Neuronal stem cell (in vitro differentiated cells): ENCODE data around the gene RAP1GDS1. TPM values are rescaled to one million over a fixed set of nuclear protein-coding genes. Genes with fewer than 3 reads are reported as not detected.

Experiments used
- DNase-seq: peaks from one replicate; pipeline ENCODE4 v3.0.0-alpha.2; 2013; ENCODE audit warnings: low spot score
- H2AFZ ChIP-seq: one replicate; pipeline ENCODE4 v1.6.1; 2013; ENCODE audit warnings: mild to moderate bottlenecking, low read length, inconsistent platforms
- H2AK5ac ChIP-seq: 2 replicates; pipeline ENCODE4 v1.6.1; 2013; ENCODE audit warnings: low read depth, mild to moderate bottlenecking, inconsistent platforms, low read length, moderate library complexity, mixed read lengths
- H2BK120ac ChIP-seq: 2 replicates; pipeline ENCODE4 v1.6.1; 2013; ENCODE audit warnings: low read depth, mild to moderate bottlenecking, inconsistent platforms, low read length, moderate library complexity, mixed read lengths
- H2BK12ac ChIP-seq: one replicate; pipeline ENCODE4 v1.6.1; 2013; ENCODE audit warnings: low read length, inconsistent platforms
- H2BK15ac ChIP-seq: 2 replicates; pipeline ENCODE4 v1.6.1; 2013; ENCODE audit warnings: mild to moderate bottlenecking, low read length, inconsistent platforms, mixed read lengths
- H2BK5ac ChIP-seq: one replicate; pipeline ENCODE4 v1.6.1; 2013; ENCODE audit warnings: inconsistent platforms, mild to moderate bottlenecking, low read length, moderate library complexity
- H3K14ac ChIP-seq: one replicate; pipeline ENCODE4 v1.6.1; 2013; ENCODE audit warnings: low read length, inconsistent platforms
- H3K18ac ChIP-seq: 2 replicates; pipeline ENCODE4 v1.6.1; 2013; ENCODE audit warnings: low read length, inconsistent platforms
- H3K23ac ChIP-seq: 2 replicates; pipeline ENCODE4 v1.6.1; 2013; ENCODE audit warnings: low read depth, mild to moderate bottlenecking, mixed read lengths, low read length, inconsistent platforms; ENCODE audit not compliant: poor library complexity
- H3K27ac ChIP-seq: replicated peaks from 3 replicates; pipeline ENCODE4 v1.5.1; 2013; ENCODE audit warnings: low read length, inconsistent platforms
- H3K27me3 ChIP-seq, 3 experiments: 2 replicates each; pipeline ENCODE4 v1.6.1; 2013; ENCODE audit warnings: low read length in 3 of 3, mild to moderate bottlenecking in 2 of 3, inconsistent platforms in 1 of 3, low read depth in 1 of 3, mixed read lengths in 1 of 3, moderate library complexity in 1 of 3; ENCODE audit not compliant: control insufficient read depth in 3 of 3, insufficient read depth in 3 of 3
- H3K36me3 ChIP-seq, 2 donors: replicated peaks in 1 of 2; 2 replicates each; pipeline ENCODE4 v1.6.1; 2013; ENCODE audit warnings: low read length in 2 of 2; ENCODE audit not compliant: control insufficient read depth in 2 of 2, insufficient read depth in 2 of 2
- H3K4ac ChIP-seq: 2 replicates; pipeline ENCODE4 v1.6.1; 2013; ENCODE audit warnings: inconsistent platforms, mild to moderate bottlenecking, low read length, moderate library complexity
- H3K4me1 ChIP-seq, 2 donors: 1 replicate in 1 of 2; 2 replicates in 1 of 2; pipeline ENCODE4 v1.6.1; 2013; ENCODE audit warnings: low read length in 2 of 2, low read depth in 1 of 2; ENCODE audit not compliant: control insufficient read depth in 2 of 2, insufficient read depth in 1 of 2
- H3K4me2 ChIP-seq: one replicate; pipeline ENCODE4 v1.6.1; 2013; ENCODE audit warnings: mild to moderate bottlenecking, low read length, inconsistent platforms; ENCODE audit not compliant: insufficient read depth, poor library complexity, severe bottlenecking
- H3K4me3 ChIP-seq, 2 donors: 2 replicates each; pipeline ENCODE4 v1.5.1; 2013; ENCODE audit warnings: low read length in 2 of 2, mild to moderate bottlenecking in 2 of 2, inconsistent platforms in 1 of 2, moderate library complexity in 1 of 2
- H3K79me1 ChIP-seq: one replicate; pipeline ENCODE4 v1.6.1; 2013; ENCODE audit warnings: low read depth, mild to moderate bottlenecking, inconsistent platforms, low read length, moderate library complexity
- H3K9ac ChIP-seq: one replicate; pipeline ENCODE4 v1.6.1; 2013; ENCODE audit warnings: mild to moderate bottlenecking, low read depth, low read length, inconsistent platforms; ENCODE audit not compliant: poor library complexity
- H3K9me3 ChIP-seq, 2 donors: replicated peaks in 1 of 2; 2 replicates each; pipeline versions ENCODE3 to v1.6.1; 2013; ENCODE audit warnings: low read length in 2 of 2, mild to moderate bottlenecking in 2 of 2, inconsistent platforms in 1 of 2, low read depth in 1 of 2, mixed read lengths in 1 of 2, moderate library complexity in 1 of 2; ENCODE audit not compliant: control insufficient read depth in 2 of 2, insufficient read depth in 1 of 2
- H4K8ac ChIP-seq: one replicate; pipeline ENCODE4 v1.6.1; 2013; ENCODE audit warnings: low read depth, mild to moderate bottlenecking, inconsistent platforms, low read length, moderate library complexity
- H4K91ac ChIP-seq: one replicate; pipeline ENCODE4 v1.6.1; 2013; ENCODE audit warnings: low read length, low read depth, mild to moderate bottlenecking, inconsistent platforms; ENCODE audit not compliant: poor library complexity
- WGBS, 2 donors: extraction: QIAGEN DNeasy Blood & Tissue Kit; methylation state at CpG; one replicate each; pipeline ENCODE4 v1.1.7; 2013; ENCODE audit warnings: missing lambda C conversion rate in 2 of 2, mixed read lengths in 1 of 2; ENCODE audit not compliant: insufficient read length in 2 of 2, insufficient replicate concordance in 1 of 2; ENCODE audit errors: extremely low coverage in 2 of 2; 5-methylcytosine and 5-hydroxymethylcytosine counted together
- polyA plus RNA-seq, 2 experiments: library from polyadenylated mRNA; stranded (reverse); fragments of 200-250 nt; gene quantifications; one replicate each; pipeline ENCODE4 v1.2.3, GENCODE V29; 2013

The RAP1GDS1 gene
- polyA plus RNA-seq (2013, experiment 1 of 2): 18.5 TPM
- 17.8 TPM for polyA plus RNA-seq (2013, experiment 2 of 2)

- H3K27ac ChIP-seq: peak within 1 kb of the TSS; percentile 99
- H3K4me1 ChIP-seq: peaks cover 3 to 4% of the 10 kb centered on the region in 2 donors
- peak within 1 kb of the TSS; percentile 91 for H3K4me2 ChIP-seq
- H3K9ac ChIP-seq: peak within 1 kb of the TSS; percentile 91
- no CpG with 5 or more reads among the region's 84 CpGs for WGBS, 2 donors
- peak within 1 kb of the TSS; percentile 3 for H2AK5ac ChIP-seq
- H2BK15ac ChIP-seq: peak within 1 kb of the TSS; percentile 85
- no peaks in the 10 kb centered on the region for H3K9me3 ChIP-seq
- H3K79me1 ChIP-seq: no peaks in the 10 kb centered on the region
- peak within 1 kb of the TSS; percentile 73 for H2BK12ac ChIP-seq
- peak within 1 kb of the TSS; percentile 49 for H3K14ac ChIP-seq
- peak within 1 kb of the TSS; percentile 94 for H3K18ac ChIP-seq
- no peaks in the 10 kb centered on the region for H3K27me3 ChIP-seq
- peak within 1 kb of the TSS; percentile 38 for H4K91ac ChIP-seq
- peak; percentile 93 for DNase-seq
- no peaks in the 10 kb centered on the region for H3K36me3 ChIP-seq
- peak within 1 kb of the TSS; percentile 96 for H3K23ac ChIP-seq
- H3K4me3 ChIP-seq: peak within 1 kb of the TSS; percentile 87 to 100
- peak within 1 kb of the TSS; percentile 93 for H2BK5ac ChIP-seq
- peak within 1 kb of the TSS; percentile 72 for H2BK120ac ChIP-seq
- H3K4ac ChIP-seq: peak within 1 kb of the TSS; percentile 38
- peak within 1 kb of the TSS; percentile 29 for H4K8ac ChIP-seq
- H2AFZ ChIP-seq: peak within 1 kb of the TSS; percentile 97
Observed at GRCh38 chr4:98260579-98261404, at the start of gene RAP1GDS1. Gene RAP1GDS1, plus strand, starts transcription at chr4:98261384. Its CDS starts 182 bp downstream, at chr4:98261566.

- no peak overlapping the region for H3K4me2 ChIP-seq
- no peak overlapping the region for H3K9ac ChIP-seq
- DNase-seq: no peak
- no peaks in the 10 kb centered on the region for H3K79me1 ChIP-seq
- no peak overlapping the region for H3K4ac ChIP-seq
- no peaks in the 10 kb centered on the region for H3K4me1 ChIP-seq
- no peak overlapping the region for H3K14ac ChIP-seq
- H2BK15ac ChIP-seq: no peak overlapping the region
- WGBS, 2 donors: no CpG with 5 or more reads among the region's 2 CpGs
- no peaks in the 10 kb centered on the region for H3K27me3 ChIP-seq
- H2AFZ ChIP-seq: no peak overlapping the region
- no peaks in the 10 kb centered on the region for H3K9me3 ChIP-seq
- no peak overlapping the region for H3K18ac ChIP-seq
- H2BK12ac ChIP-seq: no peak overlapping the region
- H4K91ac ChIP-seq: no peak overlapping the region
- no peak overlapping the region for H2BK120ac ChIP-seq
- H3K23ac ChIP-seq: no peak overlapping the region
- no peak overlapping the region for H2AK5ac ChIP-seq
- no peaks in the 10 kb centered on the region for H3K36me3 ChIP-seq
- H4K8ac ChIP-seq: no peak overlapping the region
- no peak overlapping the region for H3K27ac ChIP-seq
- H3K4me3 ChIP-seq: no peak overlapping the region
- H2BK5ac ChIP-seq: no peak overlapping the region
Observed at GRCh38 chr4:98222306-98222705, 38.9 kb upstream of the RAP1GDS1 start.

- no peak overlapping the region for H3K4me2 ChIP-seq
- H3K23ac ChIP-seq: no peak overlapping the region
- H2AK5ac ChIP-seq: no peak overlapping the region
- no peaks in the 10 kb centered on the region for H3K4me1 ChIP-seq
- no peaks in the 10 kb centered on the region for H3K36me3 ChIP-seq
- no peaks in the 10 kb centered on the region for H3K9me3 ChIP-seq
- no peak overlapping the region for H3K4ac ChIP-seq
- no peak overlapping the region for H3K14ac ChIP-seq
- H4K91ac ChIP-seq: no peak overlapping the region
- no peaks in the 10 kb centered on the region for H3K27me3 ChIP-seq
- no peak overlapping the region for H2BK15ac ChIP-seq
- H3K18ac ChIP-seq: no peak overlapping the region
- no peak overlapping the region for H3K9ac ChIP-seq
- DNase-seq: no peak
- no peak overlapping the region for H2BK12ac ChIP-seq
- H3K4me3 ChIP-seq: no peak overlapping the region
- H3K27ac ChIP-seq: no peak overlapping the region
- no peak overlapping the region for H2BK120ac ChIP-seq
- no peak overlapping the region for H2AFZ ChIP-seq
- H2BK5ac ChIP-seq: no peak overlapping the region
- H4K8ac ChIP-seq: no peak overlapping the region
- no CpG with 5 or more reads among the region's 6 CpGs for WGBS, 2 donors
- no peaks in the 10 kb centered on the region for H3K79me1 ChIP-seq
Observed at GRCh38 chr4:98226396-98226795, 34.8 kb upstream of the RAP1GDS1 start.

- H2AFZ ChIP-seq: no peak overlapping the region
- H3K4me1 ChIP-seq: peaks cover 0 to under 1% of the 10 kb centered on the region in 2 donors
- no peak overlapping the region for H3K4me2 ChIP-seq
- H3K36me3 ChIP-seq: no peaks in the 10 kb centered on the region
- DNase-seq: no peak
- H2BK15ac ChIP-seq: no peak overlapping the region
- no peak overlapping the region for H3K18ac ChIP-seq
- WGBS, 2 donors: no CpG with 5 or more reads among the region's 3 CpGs
- no peak overlapping the region for H4K91ac ChIP-seq
- H3K9ac ChIP-seq: no peak overlapping the region
- no peaks in the 10 kb centered on the region for H3K79me1 ChIP-seq
- no peak overlapping the region for H3K27ac ChIP-seq
- H3K4me3 ChIP-seq: no peak overlapping the region
- no peaks in the 10 kb centered on the region for H3K27me3 ChIP-seq
- no peak overlapping the region for H4K8ac ChIP-seq
- H2BK120ac ChIP-seq: no peak overlapping the region
- no peak overlapping the region for H3K14ac ChIP-seq
- no peak overlapping the region for H2AK5ac ChIP-seq
- no peak overlapping the region for H2BK12ac ChIP-seq
- no peaks in the 10 kb centered on the region for H3K9me3 ChIP-seq
- no peak overlapping the region for H3K23ac ChIP-seq
- no peak overlapping the region for H3K4ac ChIP-seq
- H2BK5ac ChIP-seq: no peak overlapping the region
Observed at GRCh38 chr4:98230961-98231360, 30.2 kb upstream of the RAP1GDS1 start.
